Stimulated activated naive CD4-positive, alpha-beta T cell treated with Interleukin-2 at 50 U/mL for 16 hours (primary cell): Measurements from ENCODE around the gene NDUFB4.
"Not testable (repeated sequence)": the region's sequence is repeated elsewhere in the genome, so short reads cannot be mapped to it uniquely, and the experiment has no call there.

Source experiments
- DNase-seq: peaks from one replicate; lab custom pipeline; 2025; lab: John Stamatoyannopoulos, UW

Gene NDUFB4

DNA sequence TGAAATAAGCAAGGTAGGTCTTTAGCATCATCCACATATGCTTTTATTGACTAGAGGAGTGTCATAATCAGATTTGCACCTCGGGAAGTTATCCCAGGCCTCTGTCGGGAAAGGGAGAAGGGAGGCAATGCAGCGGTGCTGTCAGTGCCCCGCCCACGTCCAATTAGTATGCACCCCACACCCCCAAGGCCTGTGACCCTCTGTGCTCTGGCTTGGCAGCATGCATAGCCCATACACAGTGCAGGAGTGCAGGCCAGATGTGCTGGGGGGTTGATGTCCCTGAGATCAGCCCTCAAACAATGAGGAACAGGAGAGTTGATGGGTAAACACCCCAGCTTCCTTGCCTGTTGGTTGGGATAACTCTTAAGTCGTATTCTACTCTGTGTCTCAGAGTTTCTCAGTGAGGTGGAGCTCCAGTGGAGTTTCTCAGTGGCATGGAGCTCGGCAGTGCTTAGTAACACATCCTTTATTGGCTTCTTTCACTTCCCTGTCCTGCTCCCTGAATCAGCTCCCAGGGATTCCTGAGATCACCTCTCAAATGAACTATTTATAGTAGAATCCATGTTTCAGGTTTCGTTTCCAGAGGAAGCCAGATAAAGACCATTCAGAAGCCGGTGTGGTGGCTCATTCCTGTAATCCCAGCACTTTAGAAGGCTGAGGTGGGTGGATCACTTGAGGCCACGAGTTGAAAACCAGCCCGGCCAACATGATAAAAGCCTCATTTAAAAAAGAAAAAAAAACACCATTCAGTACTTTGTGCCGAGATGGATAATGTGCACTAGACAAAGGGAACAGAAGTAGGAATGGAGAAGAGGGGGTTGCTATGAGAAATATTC lies 26.7 kb upstream of the NDUFB4 start:
- DNase-seq = no peak

DNA sequence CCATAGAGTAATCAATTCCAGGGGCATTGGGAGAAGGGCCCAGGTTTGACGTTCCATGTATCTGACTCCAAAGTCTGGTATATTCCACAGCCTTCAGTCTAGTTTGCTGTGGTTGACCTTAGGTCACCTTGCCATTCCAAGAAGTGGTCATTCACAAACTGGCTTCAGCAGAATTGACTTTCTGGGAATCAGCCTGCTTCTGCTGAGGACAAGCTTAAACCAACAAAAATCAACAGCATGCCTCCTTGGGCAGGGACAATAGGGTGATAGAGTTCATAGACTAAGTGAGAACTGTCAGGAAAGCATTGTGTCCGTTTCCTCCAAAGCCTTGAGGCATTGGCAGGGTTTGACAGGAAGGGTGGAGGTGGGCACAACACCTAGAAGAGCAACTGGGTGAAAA lies 24.1 kb upstream of the NDUFB4 start:
- no peak for DNase-seq

DNA sequence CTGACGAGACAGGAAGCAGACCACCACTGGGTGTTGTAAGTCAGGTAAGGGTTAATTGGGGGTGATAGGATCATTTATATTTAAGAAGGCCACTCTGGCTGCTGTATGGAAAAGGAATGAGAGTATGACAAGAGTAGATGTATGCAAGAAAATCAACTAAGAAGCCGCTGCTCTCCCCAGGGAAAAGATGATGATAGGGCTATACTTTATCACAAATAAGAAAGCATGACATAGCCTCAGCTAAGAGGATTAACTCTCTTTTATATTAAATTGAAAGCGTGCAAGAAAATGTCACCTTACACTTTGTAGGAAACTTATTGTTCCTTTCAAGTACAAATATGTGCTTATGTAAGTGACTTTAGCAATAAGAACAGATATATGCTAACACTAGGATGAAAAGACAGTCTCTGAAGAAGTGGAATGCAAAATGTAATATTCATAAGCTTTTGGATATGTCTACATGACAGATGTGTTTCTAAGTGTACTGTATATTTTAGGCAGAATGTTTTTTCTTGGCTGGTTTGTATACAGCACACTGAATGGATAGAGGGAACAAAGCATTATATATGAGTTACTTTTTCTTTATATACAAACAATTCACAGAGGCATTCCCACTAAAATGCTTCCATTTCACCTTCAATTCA lies 8.7 kb upstream of the NDUFB4 start:
- DNase-seq = no peak

DNA sequence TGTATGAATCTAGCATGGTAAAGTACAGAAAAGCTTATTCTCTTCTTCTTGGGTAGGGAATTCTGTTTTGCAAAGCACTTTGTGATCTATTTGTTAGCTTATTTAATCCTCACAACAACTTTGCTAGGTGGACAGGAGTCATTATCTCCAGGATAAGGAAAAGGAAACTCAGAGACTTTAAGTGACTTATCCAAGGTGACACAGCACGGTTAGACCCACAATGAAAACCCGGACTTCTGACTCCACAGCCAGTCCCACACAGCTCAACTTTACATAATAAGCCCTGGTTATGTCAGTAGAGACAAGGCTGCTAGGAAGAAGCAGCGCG lies 384 bp upstream of the NDUFB4 start:
- DNase-seq = no peak

DNA sequence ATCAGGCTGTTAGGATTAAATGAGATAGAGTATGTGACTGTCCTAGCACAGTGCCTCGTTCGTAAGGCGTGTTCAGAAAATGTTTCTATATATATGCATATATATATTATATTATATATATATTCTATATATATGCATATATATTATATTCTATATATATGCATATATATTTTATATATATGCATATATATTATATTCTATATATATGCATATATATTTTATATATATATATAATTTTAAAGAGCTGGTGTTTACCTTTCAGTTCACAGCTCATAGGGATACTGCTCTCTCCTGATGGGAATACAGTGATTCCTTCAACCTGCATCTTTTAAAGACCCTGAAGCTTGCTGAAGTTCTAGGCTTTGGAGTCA lies 702 bp downstream of the NDUFB4 start:
- DNase-seq = no peak

DNA sequence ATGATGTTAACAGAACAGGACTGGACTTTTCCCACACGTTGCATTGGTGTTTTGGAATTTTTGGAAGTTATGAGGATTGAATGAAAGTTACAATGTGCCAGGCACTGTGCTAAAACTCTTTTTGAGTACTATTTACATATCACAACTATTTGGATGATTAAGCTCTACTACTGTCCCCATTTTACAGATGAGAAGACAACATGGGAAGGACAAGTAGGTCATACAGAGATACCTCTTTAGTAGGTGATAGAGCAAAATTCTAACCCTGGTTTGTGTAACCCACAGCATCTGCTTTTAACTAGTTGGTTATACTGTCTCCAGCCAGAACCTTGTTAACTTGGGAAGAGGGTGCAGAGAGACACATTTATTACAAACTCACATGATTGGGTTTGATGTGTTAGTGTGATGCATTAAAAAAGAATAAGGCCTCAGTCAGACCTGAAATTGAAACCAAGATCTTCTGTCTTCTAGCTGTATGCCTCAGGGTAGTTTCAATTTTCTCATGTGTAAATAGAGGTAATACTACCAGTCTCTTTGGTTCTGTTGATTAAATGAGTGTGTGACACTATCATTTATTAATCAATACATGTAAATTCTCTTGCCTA lies 1.4 kb downstream of the NDUFB4 start:
- DNase-seq = no peak

GRCh38 chr3:120599211-120599610 lies 3.1 kb downstream of the NDUFB4 start:
- DNase-seq = no peak

DNA sequence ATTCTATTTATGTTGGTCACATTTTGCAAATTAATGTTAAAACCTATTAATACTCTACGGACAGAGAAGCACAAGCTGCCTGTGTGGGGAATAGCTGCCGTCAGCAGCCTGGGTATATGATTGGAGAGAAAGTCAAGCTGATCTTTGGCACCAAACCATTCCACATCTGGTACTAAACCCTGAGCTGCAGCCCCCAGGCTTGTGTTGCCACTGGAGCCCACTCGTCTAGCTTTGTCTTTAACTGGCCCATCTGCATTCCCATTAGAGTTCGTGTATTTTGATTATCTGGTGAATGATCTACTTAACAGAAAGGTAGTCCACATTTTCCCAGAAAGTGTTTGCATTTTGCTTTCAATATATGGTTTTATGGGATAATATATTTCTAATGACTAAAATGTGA lies 5.4 kb downstream of the NDUFB4 start:
- DNase-seq = no peak

- DNase-seq = no peak
These were observed 6.5 kb downstream of the NDUFB4 start for GRCh38 chr3:120602682-120603081.

DNA sequence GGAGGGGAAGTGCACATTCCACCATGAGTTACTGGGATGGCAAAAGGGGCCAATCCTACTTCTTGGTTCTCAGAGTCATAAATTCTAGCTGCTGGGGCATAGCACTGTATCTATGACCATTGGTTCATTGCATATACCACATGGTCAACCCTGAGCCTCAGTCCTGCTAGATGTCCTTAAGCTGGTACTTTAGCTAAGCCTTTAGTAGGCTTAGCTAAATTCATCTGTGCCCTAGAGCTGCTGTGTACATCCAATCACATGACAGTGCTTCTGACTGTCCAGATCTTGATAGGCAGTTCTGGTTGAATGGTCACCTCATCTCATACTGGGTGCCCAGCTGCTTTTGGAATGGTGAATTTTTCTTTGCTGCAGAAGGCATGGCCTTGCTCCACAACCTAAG lies 8.2 kb downstream of the NDUFB4 start:
- no peak for DNase-seq

- DNase-seq = no peak
These were observed 8.6 kb downstream of the NDUFB4 start for GRCh38 chr3:120604784-120605183.

- DNase-seq = no peak
These were observed 12.4 kb downstream of the NDUFB4 start for GRCh38 chr3:120608506-120608905.

DNA sequence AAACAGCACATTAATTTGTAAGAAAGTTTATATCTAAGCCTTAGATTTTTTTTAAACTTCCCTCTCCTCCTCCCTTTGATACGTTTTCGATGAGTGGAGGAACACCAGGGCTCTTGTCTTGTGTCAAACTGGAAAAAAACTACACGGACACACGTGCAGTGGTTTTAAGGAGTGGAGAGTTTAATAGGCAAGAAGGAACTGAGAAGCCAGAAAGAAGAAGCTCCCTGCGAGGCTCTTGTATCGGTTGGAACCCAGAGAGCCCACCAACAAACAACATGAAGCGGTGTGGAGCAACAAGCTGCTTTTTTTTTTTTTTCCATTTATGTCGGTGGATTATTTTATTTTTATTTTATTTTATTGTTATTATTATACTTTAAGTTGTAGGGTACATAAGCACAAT lies 18.6 kb downstream of the NDUFB4 start:
- DNase-seq = no peak

- no peak for DNase-seq
These were observed 19.9 kb downstream of the NDUFB4 start for GRCh38 chr3:120615847-120616609.

- DNase-seq = not testable (repeated sequence)
These were observed 20.6 kb downstream of the NDUFB4 start for GRCh38 chr3:120616745-120617144.

GRCh38 chr3:120622457-120622856 lies 26.3 kb downstream of the NDUFB4 start:
- no peak for DNase-seq

DNA sequence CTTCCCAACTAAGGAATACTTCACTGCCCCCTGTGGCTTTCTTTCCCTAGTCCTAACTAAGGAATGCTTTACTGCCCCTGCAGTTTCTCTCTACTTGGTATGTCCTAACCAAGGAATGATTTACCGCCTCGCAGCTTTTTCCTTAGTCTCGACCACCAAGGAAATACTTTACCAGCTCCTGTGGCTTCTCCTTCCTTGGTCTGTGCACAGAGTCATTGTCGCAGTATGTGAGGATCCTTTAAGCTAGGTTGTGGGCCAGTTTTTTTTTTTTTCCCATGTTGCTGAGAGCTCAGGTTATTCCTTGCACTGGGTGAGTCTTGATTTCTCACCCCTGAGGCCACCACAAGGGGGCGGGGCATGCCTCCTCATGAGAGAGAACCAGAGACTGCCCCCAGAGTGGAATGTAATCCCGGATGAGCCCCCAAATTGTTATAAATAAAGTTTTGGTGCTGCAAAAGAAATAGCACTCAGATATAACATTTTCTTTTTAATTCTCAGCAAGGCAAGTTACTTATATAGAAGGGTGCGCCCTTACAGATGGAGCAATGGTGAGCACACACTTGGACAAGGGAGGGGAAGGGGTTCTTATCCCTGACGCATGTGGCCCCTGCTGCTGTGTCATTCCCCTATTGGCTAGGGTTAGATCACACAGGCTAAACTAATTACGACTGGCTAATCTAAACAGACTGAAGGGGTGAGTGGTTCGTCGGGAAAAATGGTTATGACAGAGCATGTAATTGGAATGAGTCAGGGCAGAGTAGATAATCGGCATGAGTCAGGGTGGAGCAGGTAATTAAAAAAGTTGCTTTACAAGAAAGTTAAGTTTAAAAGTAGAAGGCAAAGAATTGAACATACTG lies 27.0 kb downstream of the NDUFB4 start:
- no peak for DNase-seq

DNA sequence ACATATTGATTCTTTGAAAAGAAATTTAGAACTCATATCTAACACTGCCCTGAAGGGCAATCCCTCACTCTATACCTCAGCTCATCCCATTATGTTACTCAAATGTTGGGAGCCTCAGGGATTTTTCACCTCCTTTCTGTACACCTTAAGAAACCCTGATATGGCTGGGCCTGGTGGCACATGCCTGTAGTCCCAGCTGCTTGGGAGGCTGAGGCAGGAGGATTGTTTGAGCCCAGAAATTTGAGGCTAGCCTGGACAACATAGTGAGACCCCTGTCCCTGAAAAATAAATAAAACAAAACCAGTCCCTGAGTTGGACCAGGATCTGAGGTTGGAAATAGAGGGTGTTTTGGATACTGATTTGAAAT lies 27.6 kb downstream of the NDUFB4 start:
- no peak for DNase-seq

GRCh38 chr3:120625159-120625586 lies 29.0 kb downstream of the NDUFB4 start:
- DNase-seq = no peak

DNA sequence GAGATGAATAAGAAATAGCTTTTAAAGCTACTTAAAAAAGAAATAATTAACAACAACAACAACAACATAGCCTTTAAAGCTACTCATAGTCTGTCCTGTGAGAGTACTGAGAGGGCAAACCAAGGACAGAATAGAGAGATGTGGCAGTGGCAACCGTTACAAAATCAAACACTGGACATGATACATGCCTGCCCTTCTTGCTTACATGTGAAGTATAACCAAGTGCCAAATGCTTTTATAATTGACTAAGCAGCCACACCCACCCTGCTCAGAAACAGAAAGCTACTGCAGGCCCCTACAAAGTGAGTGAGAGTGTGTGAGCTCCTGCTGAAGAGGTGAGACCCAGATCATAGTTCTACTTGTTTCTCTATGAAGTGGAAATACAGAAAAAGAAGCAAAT lies 38.4 kb downstream of the NDUFB4 start:
- DNase-seq = no peak

GRCh38 chr3:120636795-120637401 lies 40.8 kb downstream of the NDUFB4 start:
- no peak for DNase-seq
